WI38 (cell line): ENCODE results near the gene SERPINB12.

Experiments
- H3K4me3 ChIP-seq: 2 replicates; pipeline ENCODE4 v1.5.1; 2011; ENCODE audit warnings: low read depth, mild to moderate bottlenecking, control low read depth, low read length
- CTCF ChIP-seq: IDR thresholded peaks from 2 replicates; pipeline ENCODE4 v1.5.1; 2012; ENCODE audit warnings: low read depth, mild to moderate bottlenecking, control low read depth, low read length

The SERPINB12 gene

DNA sequence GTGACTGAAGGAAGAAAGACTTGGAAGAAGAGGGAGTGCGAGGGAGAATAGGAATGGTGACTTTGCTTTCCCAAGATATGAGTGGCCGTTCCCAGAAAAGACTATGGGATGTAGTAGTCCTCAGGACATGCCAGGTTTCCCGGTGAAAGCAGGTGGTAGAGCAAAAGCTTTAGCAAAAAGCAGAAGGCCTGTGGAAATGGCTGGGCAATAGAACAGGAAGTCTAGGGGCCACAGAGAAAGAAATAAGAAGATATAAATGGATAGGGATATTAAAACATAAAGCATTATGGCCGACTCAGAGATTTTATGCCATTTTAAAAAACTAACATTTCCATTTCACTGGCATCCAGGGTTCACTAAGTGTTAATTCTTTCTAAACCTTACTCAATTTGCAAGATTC, 43.8 kb downstream of the SERPINB12 start:
- no peak for TF ChIP-seq CTCF
- H3K4me3 ChIP-seq, result no peak overlapping the region

- H3K4me3 ChIP-seq, result no peak overlapping the region
- no peak for TF ChIP-seq CTCF
Observed at GRCh38 chr18:63586431-63586830, 44.3 kb downstream of the SERPINB12 start.

GRCh38 chr18:63586966-63587365, 44.8 kb downstream of the SERPINB12 start, which contains the start of gene SERPINB13:
Gene SERPINB13 (plus strand): TSS chr18:63587343. CDS start chr18:63588668, 1,325 bp downstream.
- no peak for TF ChIP-seq CTCF

DNA sequence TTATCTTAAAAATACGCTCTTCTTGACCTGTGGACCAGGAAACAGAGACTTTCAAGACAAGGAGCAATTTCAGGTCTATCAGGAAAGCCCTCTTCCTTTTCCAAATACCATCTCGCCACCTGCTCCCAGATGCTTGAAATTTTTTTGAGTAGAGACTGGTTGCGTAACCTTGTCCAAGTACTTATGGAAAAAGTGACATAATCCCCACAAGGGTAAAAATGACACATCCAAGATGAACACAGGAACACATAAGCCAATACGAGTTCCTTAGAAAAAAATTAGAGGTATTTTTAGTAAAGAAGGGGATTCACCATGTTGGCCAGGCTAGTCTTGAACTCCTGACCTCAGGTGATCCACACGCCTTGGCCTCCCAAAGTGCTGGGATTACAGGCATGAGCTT, 46.7 kb downstream of the SERPINB12 start:
- TF ChIP-seq CTCF, result no peak
- no peak overlapping the region for H3K4me3 ChIP-seq

More at GRCh38 chr18:63586966-63587365, 44.8 kb downstream of the SERPINB12 start, which contains the start of gene SERPINB13:
- no peak within 1 kb of the TSS for H3K4me3 ChIP-seq

- no peak for TF ChIP-seq CTCF
Observed at GRCh38 chr18:63590373-63590772, 48.2 kb downstream of the SERPINB12 start.

GRCh38 chr18:63590966-63591695, 49.0 kb downstream of the SERPINB12 start:
- no peak overlapping the region for H3K4me3 ChIP-seq
- TF ChIP-seq CTCF, result no peak

More at GRCh38 chr18:63590373-63590772, 48.2 kb downstream of the SERPINB12 start:
- H3K4me3 ChIP-seq, result no peak overlapping the region

DNA sequence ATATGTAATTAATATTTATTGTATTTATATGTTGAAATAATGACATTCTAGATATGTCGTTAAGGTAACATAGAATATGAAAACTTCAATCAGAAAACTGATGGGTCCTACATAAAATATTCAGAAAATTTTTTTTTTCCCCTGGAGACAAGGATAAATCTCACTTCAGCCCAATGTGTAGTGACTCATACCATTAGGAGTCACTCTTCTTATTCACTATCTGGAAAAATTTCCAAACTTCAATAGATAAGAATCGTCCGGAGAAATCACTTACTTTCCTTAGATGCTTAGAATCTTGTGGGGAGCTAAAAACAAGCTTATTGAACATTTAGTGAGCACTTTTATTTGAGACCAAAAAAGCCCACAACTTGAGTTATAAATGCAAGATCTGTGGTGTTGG, 49.6 kb downstream of the SERPINB12 start:
- no peak overlapping the region for H3K4me3 ChIP-seq
- TF ChIP-seq CTCF, result no peak
